Calu3 (cell line): ENCODE data around the gene RRP12. TPM values are rescaled to one million over a fixed set of nuclear protein-coding genes. Genes with fewer than 3 reads are reported as not detected.

ENCODE experiments used
- BruUV-seq: library from RNA; stranded (reverse); fragments of 400-500 nt; replicated peaks from 2 replicates; lab custom pipeline; 2021; lab: Mats Ljungman, UMichigan
- CTCF ChIA-PET: fragments of 300-600 bp; sonication (Branson Sonifier 250); formaldehyde crosslinking; loops from one replicate; lab custom pipeline; 2022; ENCODE audit warnings: antibody characterized with exemption; lab: Charles Lee
- DNase-seq: peaks from one replicate; pipeline ENCODE4 v3.0.0; 2022
- H3K27ac Mint-ChIP-seq: one replicate; pipeline ENCODE4 v1.8.0; 2022; ENCODE audit warnings: mixed read lengths; ENCODE audit not compliant: unreplicated experiment
- H3K27me3 Mint-ChIP-seq: one replicate; pipeline ENCODE4 v1.8.0; 2022; ENCODE audit warnings: mixed read lengths; ENCODE audit not compliant: unreplicated experiment
- H3K36me3 Mint-ChIP-seq: one replicate; pipeline ENCODE4 v1.8.0; 2022; ENCODE audit warnings: mild to moderate bottlenecking, moderate library complexity, mixed read lengths; ENCODE audit not compliant: insufficient read depth, unreplicated experiment
- H3K4me1 Mint-ChIP-seq: one replicate; pipeline ENCODE4 v1.8.0; 2022; ENCODE audit warnings: mild to moderate bottlenecking, low read depth, mixed read lengths; ENCODE audit not compliant: unreplicated experiment
- H3K4me3 Mint-ChIP-seq: one replicate; pipeline ENCODE4 v1.8.0; 2022; ENCODE audit warnings: mild to moderate bottlenecking, low read depth, moderate library complexity, mixed read lengths; ENCODE audit not compliant: unreplicated experiment
- H3K9me3 Mint-ChIP-seq: one replicate; pipeline ENCODE4 v1.8.0; 2022; ENCODE audit warnings: low read depth, mixed read lengths; ENCODE audit not compliant: unreplicated experiment
- CTCF ChIP-seq: fragments of 200-600 bp; IDR thresholded peaks from one replicate; pipeline ENCODE4 v1.8.0; 2022; ENCODE audit warnings: antibody characterized with exemption; ENCODE audit not compliant: unreplicated experiment
- intact Hi-C: fragments of 100-400 bp; cut with micrococcal nuclease; formaldehyde crosslinking; loops from one replicate; pipeline ENCODE4 v1.10.0; 2022; ENCODE audit not compliant: unreplicated experiment
- total RNA-seq: library from RNA; stranded (reverse); gene quantifications from 2 replicates; pipeline ENCODE4 v1.2.3, GENCODE V29; 2022

RRP12 gene
- total RNA-seq, 1 experiment from 2014 or later: 52.6 TPM

GRCh38 chr10:97358781-97359180 is 42.4 kb downstream of the RRP12 start:
- no peak for DNase-seq
- no peak overlapping the region for H3K27ac Mint-ChIP-seq
- no peak overlapping the region for H3K4me3 Mint-ChIP-seq
- no peaks in the 10 kb centered on the region for H3K27me3 Mint-ChIP-seq
- H3K36me3 Mint-ChIP-seq: peaks cover 28% of the 10 kb centered on the region
- no peaks in the 10 kb centered on the region for H3K4me1 Mint-ChIP-seq
- intact Hi-C loops: no loop called here
- no peak for TF ChIP-seq CTCF
- no TSS peak for BruUV-seq
- CTCF ChIA-PET: interaction anchor here (0.6 kb wide), 1 partner anchor 16 kb away, joined by 3 read pairs; no protein-coding TSS in a partner anchor
- H3K9me3 Mint-ChIP-seq: no peaks in the 10 kb centered on the region

GRCh38 chr10:97358349-97358748 is 42.8 kb downstream of the RRP12 start:
- no peak for DNase-seq
- TF ChIP-seq CTCF: no peak
- Mint-ChIP-seq H3K4me3 (no peak overlapping the region), H3K27ac (no peak overlapping the region), H3K27me3 (no peaks in the 10 kb centered on the region), H3K4me1 (no peaks in the 10 kb centered on the region), H3K36me3 (peaks cover 28% of the 10 kb centered on the region), H3K9me3 (no peaks in the 10 kb centered on the region)
- BruUV-seq: no TSS peak
- intact Hi-C loops: no loop called here
- CTCF ChIA-PET: interaction anchor here (0.6 to 0.7 kb wide), 2 partner anchors 16 to 182 kb away, joined by 3 to 4 read pairs; no protein-coding TSS in a partner anchor

GRCh38 chr10:97356918-97357317 is 44.2 kb downstream of the RRP12 start:
- no peaks in the 10 kb centered on the region for H3K27me3 Mint-ChIP-seq
- intact Hi-C loops: no loop called here
- H3K9me3 Mint-ChIP-seq: no peaks in the 10 kb centered on the region
- H3K4me1 Mint-ChIP-seq: no peaks in the 10 kb centered on the region
- no peak for DNase-seq
- no peak overlapping the region for H3K4me3 Mint-ChIP-seq
- CTCF ChIA-PET: no interaction called here
- TF ChIP-seq CTCF: no peak
- peaks cover 28% of the 10 kb centered on the region for H3K36me3 Mint-ChIP-seq
- BruUV-seq: TSS peak; percentile 41
- H3K27ac Mint-ChIP-seq: no peak overlapping the region

GRCh38 chr10:97356318-97356914 is 44.7 kb downstream of the RRP12 start:
- no TSS peak for BruUV-seq
- CTCF ChIA-PET: interaction anchor here (1.0 kb wide), 1 partner anchor 78 kb away, joined by 4 read pairs; no protein-coding TSS in a partner anchor
- intact Hi-C loops: no loop called here

More at GRCh38 chr10:97356318-97356914, 44.7 kb downstream of the RRP12 start:
- Mint-ChIP-seq H3K4me3 (no peak overlapping the region), H3K4me1 (no peaks in the 10 kb centered on the region), H3K27me3 (no peaks in the 10 kb centered on the region), H3K36me3 (peaks cover 28% of the 10 kb centered on the region), H3K9me3 (no peaks in the 10 kb centered on the region), H3K27ac (no peak overlapping the region)
- DNase-seq: no peak
- TF ChIP-seq CTCF: no peak
